ENCODE measurements around the gene BDKRB2. TPM values are rescaled to one million over a fixed set of nuclear protein-coding genes. Genes with fewer than 3 reads are reported as not detected.

BDKRB2 gene
- total RNA-seq, 1 donor from 2014 or later = 10.1 TPM

- peak; percentile 94 for TF ChIP-seq CTCF (IDR thresholded peaks at IDR 0.05; ENCODE audit: unreplicated experiment)
- Mint-ChIP-seq H3K4me3 (no peak overlapping the region), H3K27me3 (ENCODE audit: low read depth) (no peaks in the 10 kb centered on the region), H3K36me3 (peaks cover 15% of the 10 kb centered on the region), H3K27ac (peak overlapping the region; percentile 95), H3K4me1 (peaks cover 58% of the 10 kb centered on the region), H3K9me3 (peaks cover 13% of the 10 kb centered on the region)
- DNase-seq (ENCODE audit: low spot score in 2 of 2, unreplicated experiment in 2 of 2) = peak; percentile 73 to 90
Measured at GRCh38 chr14:96275177-96276112, 70.8 kb downstream of the BDKRB2 start.

- H3K27me3 Mint-ChIP-seq (ENCODE audit: low read depth) = no peaks in the 10 kb centered on the region
- no peak overlapping the region for H3K4me3 Mint-ChIP-seq
- no peak for DNase-seq (ENCODE audit: low spot score in 2 of 2, unreplicated experiment in 2 of 2)
- H3K9me3 Mint-ChIP-seq = peaks cover 7% of the 10 kb centered on the region
- peaks cover 63% of the 10 kb centered on the region for H3K4me1 Mint-ChIP-seq
- peaks cover 11% of the 10 kb centered on the region for H3K36me3 Mint-ChIP-seq
- H3K27ac Mint-ChIP-seq = no peak overlapping the region
- TF ChIP-seq CTCF (IDR thresholded peaks at IDR 0.05; ENCODE audit: unreplicated experiment) = no peak
Measured at GRCh38 chr14:96277890-96278289, 73.3 kb downstream of the BDKRB2 start.

GRCh38 chr14:96279564-96279963 is 74.9 kb downstream of the BDKRB2 start:
- no peak overlapping the region for H3K4me3 Mint-ChIP-seq
- peaks cover 9% of the 10 kb centered on the region for H3K36me3 Mint-ChIP-seq
- no peak for TF ChIP-seq CTCF (IDR thresholded peaks at IDR 0.05; ENCODE audit: unreplicated experiment)
- H3K27me3 Mint-ChIP-seq (ENCODE audit: low read depth) = no peaks in the 10 kb centered on the region
- H3K9me3 Mint-ChIP-seq = peaks cover 4% of the 10 kb centered on the region
- H3K27ac Mint-ChIP-seq = peak overlapping the region; percentile 93
- peaks cover 54% of the 10 kb centered on the region for H3K4me1 Mint-ChIP-seq
- DNase-seq (ENCODE audit: low spot score in 2 of 2, unreplicated experiment in 2 of 2) = peak in 1 of 2 experiments; percentile 58

GRCh38 chr14:96280104-96280503 is 75.5 kb downstream of the BDKRB2 start:
- Mint-ChIP-seq H3K36me3 (peaks cover 9% of the 10 kb centered on the region), H3K27me3 (ENCODE audit: low read depth) (no peaks in the 10 kb centered on the region), H3K9me3 (peaks cover 4% of the 10 kb centered on the region), H3K27ac (peak overlapping the region; percentile 93), H3K4me1 (peaks cover 54% of the 10 kb centered on the region), H3K4me3 (no peak overlapping the region)
- no peak for DNase-seq (ENCODE audit: low spot score in 2 of 2, unreplicated experiment in 2 of 2)
- no peak for TF ChIP-seq CTCF (IDR thresholded peaks at IDR 0.05; ENCODE audit: unreplicated experiment)

- H3K4me3 Mint-ChIP-seq = no peak overlapping the region
- peaks cover 4% of the 10 kb centered on the region for H3K9me3 Mint-ChIP-seq
- H3K36me3 Mint-ChIP-seq = peaks cover 9% of the 10 kb centered on the region
- DNase-seq (ENCODE audit: low spot score in 2 of 2, unreplicated experiment in 2 of 2) = no peak
- no peak for TF ChIP-seq CTCF (IDR thresholded peaks at IDR 0.05; ENCODE audit: unreplicated experiment)
- H3K4me1 Mint-ChIP-seq = peaks cover 55% of the 10 kb centered on the region
- no peaks in the 10 kb centered on the region for H3K27me3 Mint-ChIP-seq (ENCODE audit: low read depth)
- peak overlapping the region; percentile 27 for H3K27ac Mint-ChIP-seq
Measured at GRCh38 chr14:96281486-96281885, 76.8 kb downstream of the BDKRB2 start.
